Measurements from ENCODE around the gene ANLN. TPM values are rescaled to one million over a fixed set of nuclear protein-coding genes. Genes with fewer than 3 reads are reported as not detected.
A peak's percentile ranks its signal among the peaks of the same experiment; 100 is the strongest.

The ANLN gene
- total RNA-seq, 4 donors from 2014 or later: 0.84 to 12.9 (median 4.1) TPM

DNA sequence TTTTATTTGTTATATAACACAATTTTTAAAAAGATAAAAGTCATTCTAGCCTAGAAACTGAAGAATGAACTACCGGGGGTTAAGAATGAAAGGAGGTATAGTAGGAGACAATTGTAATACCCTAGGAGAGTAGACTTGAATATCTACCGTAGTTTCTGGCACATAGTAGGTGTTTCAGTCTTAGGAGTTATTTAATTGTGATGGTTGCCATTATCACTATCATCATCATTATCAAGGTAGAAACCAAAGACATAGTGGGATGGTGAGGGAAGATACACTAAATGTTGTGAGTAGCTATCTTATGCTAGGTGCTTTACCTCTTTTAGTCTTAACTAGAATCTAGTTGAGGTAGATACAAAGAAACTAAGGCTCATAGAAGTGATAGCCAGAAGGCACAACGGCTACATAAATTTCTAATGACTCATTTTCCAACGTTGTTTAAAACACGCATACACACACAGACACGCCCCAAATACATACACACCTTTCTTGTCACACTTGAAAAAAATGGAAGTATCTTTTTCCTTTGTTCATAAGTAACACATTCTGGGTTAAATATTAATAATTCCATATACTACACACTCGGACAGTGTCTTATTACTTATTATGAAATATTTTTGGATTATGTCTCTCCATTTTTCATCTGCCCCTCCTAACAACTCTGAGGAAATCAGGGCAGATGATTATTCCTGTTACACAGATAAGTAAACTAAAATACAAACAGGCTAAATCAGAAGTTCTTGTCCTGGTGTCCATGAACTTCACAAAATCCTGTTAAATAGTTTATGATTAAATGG, 2.0 kb upstream of the ANLN start:
- Histone ChIP-seq H3K36me3 (no peaks in the 10 kb centered on the region), H3K27me3 (no peaks in the 10 kb centered on the region), H3K4me3 (no peak overlapping the region), H3K4me1 (peaks cover 3 to 24% (median 13%) of the 10 kb centered on the region in 4 donors), H3K9me3 (no peaks in the 10 kb centered on the region), H3K27ac (peak overlapping the region in 2 of 4 donors; percentile 86 to 94)
- DNase-seq (ENCODE audit: low spot score in 2 of 2): no peak
- 65 to 66% methylated on average over 7 of the region's 7 CpGs for WGBS, 2 donors
- TF ChIP-seq EP300 (IDR thresholded peaks at IDR 0.05): no peak
- no peak for TF ChIP-seq POLR2A (IDR thresholded peaks at IDR 0.05)
- TF ChIP-seq, protein P1, sequence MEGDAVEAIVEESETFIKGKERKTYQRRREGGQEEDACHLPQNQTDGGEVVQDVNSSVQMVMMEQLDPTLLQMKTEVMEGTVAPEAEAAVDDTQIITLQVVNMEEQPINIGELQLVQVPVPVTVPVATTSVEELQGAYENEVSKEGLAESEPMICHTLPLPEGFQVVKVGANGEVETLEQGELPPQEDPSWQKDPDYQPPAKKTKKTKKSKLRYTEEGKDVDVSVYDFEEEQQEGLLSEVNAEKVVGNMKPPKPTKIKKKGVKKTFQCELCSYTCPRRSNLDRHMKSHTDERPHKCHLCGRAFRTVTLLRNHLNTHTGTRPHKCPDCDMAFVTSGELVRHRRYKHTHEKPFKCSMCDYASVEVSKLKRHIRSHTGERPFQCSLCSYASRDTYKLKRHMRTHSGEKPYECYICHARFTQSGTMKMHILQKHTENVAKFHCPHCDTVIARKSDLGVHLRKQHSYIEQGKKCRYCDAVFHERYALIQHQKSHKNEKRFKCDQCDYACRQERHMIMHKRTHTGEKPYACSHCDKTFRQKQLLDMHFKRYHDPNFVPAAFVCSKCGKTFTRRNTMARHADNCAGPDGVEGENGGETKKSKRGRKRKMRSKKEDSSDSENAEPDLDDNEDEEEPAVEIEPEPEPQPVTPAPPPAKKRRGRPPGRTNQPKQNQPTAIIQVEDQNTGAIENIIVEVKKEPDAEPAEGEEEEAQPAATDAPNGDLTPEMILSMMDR (IDR thresholded peaks at IDR 0.05): no peak

DNA sequence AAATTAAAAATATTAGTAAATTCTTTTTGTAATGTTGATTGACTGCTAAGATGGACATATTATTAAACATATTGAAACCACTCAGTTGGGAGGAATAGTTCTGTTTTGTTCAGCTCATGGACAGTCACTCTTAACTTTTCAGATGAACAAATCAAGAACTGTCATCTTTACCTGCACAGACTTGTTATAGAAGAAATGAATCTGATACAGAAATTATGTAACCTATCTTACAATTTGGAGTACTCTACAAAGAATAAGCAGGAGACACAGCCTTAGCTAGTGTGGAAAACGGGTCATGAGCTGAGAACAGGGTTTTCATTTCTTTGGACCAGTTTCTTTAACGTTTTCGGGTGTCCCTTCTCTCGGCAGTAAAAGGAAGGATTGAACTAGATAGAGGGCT, 1.2 kb upstream of the ANLN start:
- H3K9me3 ChIP-seq: no peaks in the 10 kb centered on the region
- H3K27ac ChIP-seq: peak overlapping the region; percentile 25 to 94 (median 80)
- TF ChIP-seq EP300 (IDR thresholded peaks at IDR 0.05) (no peak), POLR2A (IDR thresholded peaks at IDR 0.05) (no peak)
- TF ChIP-seq, protein P1 (IDR thresholded peaks at IDR 0.05): no peak
- WGBS, 2 donors: 23 to 36% methylated on average over 4 of the region's 4 CpGs
- peaks cover 3 to 24% (median 13%) of the 10 kb centered on the region in 4 donors for H3K4me1 ChIP-seq
- DNase-seq (ENCODE audit: low spot score in 2 of 2): no peak
- H3K27me3 ChIP-seq: no peaks in the 10 kb centered on the region
- no peak overlapping the region for H3K4me3 ChIP-seq
- no peaks in the 10 kb centered on the region for H3K36me3 ChIP-seq

DNA sequence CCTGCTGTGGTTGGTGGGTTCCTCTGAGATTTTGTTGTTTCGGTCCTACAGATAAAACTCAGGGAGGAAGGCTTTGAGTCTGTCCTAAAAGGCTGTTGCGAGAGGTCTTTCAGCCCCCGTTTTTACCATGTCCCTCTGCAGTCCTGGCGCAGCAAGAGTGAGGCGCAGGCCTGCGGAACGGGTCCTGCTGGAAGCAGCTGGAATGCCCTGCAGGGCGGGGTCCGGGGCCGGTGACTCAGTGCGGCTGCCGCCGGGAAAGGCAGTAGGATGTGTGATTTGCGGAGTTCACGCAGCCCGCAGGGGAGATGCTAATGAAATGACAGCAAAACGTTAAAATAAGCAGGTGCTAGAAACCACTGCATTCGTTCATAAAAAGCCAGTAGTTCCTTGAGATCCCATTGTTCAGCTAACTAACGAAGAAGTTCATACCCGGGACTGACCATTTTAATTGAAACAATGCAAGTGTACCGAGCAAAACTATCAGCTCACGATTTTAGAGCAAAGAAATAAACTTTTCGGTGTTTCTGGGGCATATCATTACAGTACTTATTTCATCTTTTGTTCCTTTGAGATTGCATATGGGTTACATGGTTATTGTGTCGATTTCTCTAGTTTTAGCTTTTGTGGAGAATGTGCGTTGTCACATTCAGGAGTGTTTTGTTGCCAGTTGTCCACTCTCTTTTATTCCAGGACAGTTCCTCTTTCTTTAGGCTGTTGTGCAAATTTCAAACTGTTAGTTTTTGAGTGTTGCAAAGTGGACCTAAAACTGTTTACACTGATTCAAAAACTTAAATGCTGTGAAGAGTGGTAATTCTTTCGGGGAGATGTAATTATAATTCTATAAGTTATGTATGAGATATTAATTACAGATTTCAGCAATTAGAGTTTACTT, 783 bp downstream of the ANLN start:
- DNase-seq (ENCODE audit: low spot score in 2 of 2): no peak
- no peaks in the 10 kb centered on the region for H3K9me3 ChIP-seq
- peak overlapping the region; percentile 46 to 58 (median 50) for H3K4me3 ChIP-seq
- no peak for TF ChIP-seq EP300 (IDR thresholded peaks at IDR 0.05)
- no peaks in the 10 kb centered on the region for H3K27me3 ChIP-seq
- peaks cover 3 to 24% (median 13%) of the 10 kb centered on the region in 4 donors for H3K4me1 ChIP-seq
- WGBS, 2 donors: 1 to 2% methylated on average over 26 of the region's 26 CpGs
- no peaks in the 10 kb centered on the region for H3K36me3 ChIP-seq
- peak overlapping the region in 1 of 4 donors; percentile 86 for H3K27ac ChIP-seq

DNA sequence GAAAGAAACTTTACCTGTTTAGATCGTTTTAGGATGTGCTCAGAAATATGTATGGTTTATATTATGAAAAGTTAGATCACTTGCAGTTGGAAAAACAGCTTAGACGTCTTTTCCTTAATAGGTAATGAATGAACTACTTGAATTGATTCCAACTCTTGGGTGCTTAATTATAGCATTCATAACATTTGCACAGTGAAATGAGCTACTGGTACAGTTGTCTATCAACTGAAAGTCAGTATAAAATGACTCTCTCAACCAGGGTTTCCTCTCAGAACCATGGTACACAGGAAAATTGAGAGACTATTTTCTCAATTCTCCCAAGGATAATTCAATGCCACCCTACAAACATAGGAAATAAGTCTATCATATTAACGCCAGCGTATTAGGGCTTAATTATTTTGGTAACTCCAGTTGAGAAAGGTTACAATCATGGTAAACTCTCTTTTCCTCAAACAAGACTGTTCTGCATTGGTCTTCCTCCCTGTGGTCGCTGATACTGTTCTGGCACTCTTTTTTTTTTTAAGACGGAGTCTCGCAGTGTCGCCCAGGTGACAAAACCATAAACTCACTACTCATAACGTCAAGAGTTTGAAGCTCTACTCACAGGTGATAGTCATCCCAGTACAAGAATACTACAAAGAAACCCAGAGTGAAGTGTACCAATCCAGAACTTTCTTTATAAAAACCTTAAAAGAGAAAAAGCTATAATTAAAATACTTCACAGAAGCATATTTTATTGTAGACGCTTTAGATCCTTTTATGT, 2.0 kb downstream of the ANLN start:
- Histone ChIP-seq H3K4me3 (no peak overlapping the region), H3K27me3 (no peaks in the 10 kb centered on the region), H3K27ac (no peak overlapping the region), H3K9me3 (no peaks in the 10 kb centered on the region), H3K4me1 (peaks cover 3 to 24% (median 13%) of the 10 kb centered on the region in 4 donors), H3K36me3 (no peaks in the 10 kb centered on the region)
- 50 to 54% methylated on average over 10 of the region's 10 CpGs for WGBS, 2 donors
- TF ChIP-seq, protein P1 (IDR thresholded peaks at IDR 0.05): no peak
- TF ChIP-seq EP300 (IDR thresholded peaks at IDR 0.05) (no peak), POLR2A (IDR thresholded peaks at IDR 0.05) (no peak)
- no peak for DNase-seq (ENCODE audit: low spot score in 2 of 2)

DNA sequence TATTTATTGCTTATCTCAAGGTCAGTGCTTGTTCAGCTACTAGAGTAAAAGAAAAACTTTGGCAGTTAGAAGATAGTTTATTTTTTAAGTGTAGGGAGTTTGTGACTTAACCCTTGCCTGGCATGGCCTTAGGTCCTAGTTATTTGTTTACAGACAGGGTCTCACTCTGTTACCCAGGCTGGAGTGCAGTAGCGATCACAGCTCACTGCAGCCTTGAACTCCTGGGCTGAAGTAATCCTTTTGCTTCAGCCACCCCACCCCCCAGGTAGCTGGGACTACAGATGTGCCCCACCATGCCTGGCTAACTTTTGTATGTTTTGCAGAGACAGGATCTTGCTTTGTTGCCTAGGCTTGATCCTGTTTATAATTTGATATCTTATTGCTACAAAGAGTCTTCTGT, 4.2 kb downstream of the ANLN start:
- DNase-seq (ENCODE audit: low spot score in 2 of 2): no peak
- H3K9me3 ChIP-seq: no peaks in the 10 kb centered on the region
- WGBS, 2 donors: 70 to 80% methylated on average over 1 of the region's 1 CpG
- H3K4me1 ChIP-seq: peaks cover 3 to 19% (median 13%) of the 10 kb centered on the region in 4 donors
- H3K27ac ChIP-seq: no peak overlapping the region
- H3K36me3 ChIP-seq: no peaks in the 10 kb centered on the region
- TF ChIP-seq POLR2A (IDR thresholded peaks at IDR 0.05) (no peak), EP300 (IDR thresholded peaks at IDR 0.05) (no peak)
- TF ChIP-seq, protein P1 (IDR thresholded peaks at IDR 0.05): no peak
- H3K27me3 ChIP-seq: no peaks in the 10 kb centered on the region
- H3K4me3 ChIP-seq: no peak overlapping the region
